Glutamatergic neuron (in vitro differentiated cells): ENCODE results near the gene CPSF4. TPM values are rescaled to one million over a fixed set of nuclear protein-coding genes. Genes with fewer than 3 reads are reported as not detected.

Experiments
- DNase-seq: peaks from one replicate; pipeline ENCODE4 v3.0.0; 2022
- H3K27ac Mint-ChIP-seq: one replicate; pipeline ENCODE4 v1.8.0; 2020; ENCODE audit warnings: mild to moderate bottlenecking, mixed read lengths, inconsistent platforms; ENCODE audit not compliant: unreplicated experiment
- H3K27me3 Mint-ChIP-seq: one replicate; pipeline ENCODE4 v1.8.0; 2020; ENCODE audit warnings: mild to moderate bottlenecking, moderate library complexity, mixed read lengths, inconsistent platforms; ENCODE audit not compliant: unreplicated experiment
- H3K36me3 Mint-ChIP-seq: one replicate; pipeline ENCODE4 v1.8.0; 2020; ENCODE audit warnings: mild to moderate bottlenecking, mixed read lengths, inconsistent platforms; ENCODE audit not compliant: unreplicated experiment
- H3K4me1 Mint-ChIP-seq: one replicate; pipeline ENCODE4 v1.8.0; 2020; ENCODE audit warnings: mild to moderate bottlenecking, low read depth, mixed read lengths, inconsistent platforms; ENCODE audit not compliant: unreplicated experiment
- H3K4me3 Mint-ChIP-seq: one replicate; pipeline ENCODE4 v1.8.0; 2020; ENCODE audit warnings: mild to moderate bottlenecking, mixed read lengths, inconsistent platforms; ENCODE audit not compliant: unreplicated experiment
- H3K9me3 Mint-ChIP-seq: one replicate; pipeline ENCODE4 v1.8.0; 2020; ENCODE audit warnings: mild to moderate bottlenecking, moderate library complexity, mixed read lengths, inconsistent platforms; ENCODE audit not compliant: unreplicated experiment
- total RNA-seq: library from RNA; stranded (reverse); fragmentation: NEBNext Ultra II Directional; extraction: Animal tissue kit (Norgen Biotek cat#: 25700); gene quantifications from one replicate; pipeline ENCODE4 v1.2.1, GENCODE V29; 2021; ENCODE audit not compliant: unreplicated experiment
- TF ChIP-seq, protein P1 (sequence below): fragments of 200-600 bp; sonication (generic); IDR thresholded peaks from one replicate; pipeline ENCODE4 v1.5.0; 2021; ENCODE audit not compliant: partially characterized antibody, unreplicated experiment

The CPSF4 gene
- total RNA-seq, 1 donor from 2014 or later = 106 TPM

DNA sequence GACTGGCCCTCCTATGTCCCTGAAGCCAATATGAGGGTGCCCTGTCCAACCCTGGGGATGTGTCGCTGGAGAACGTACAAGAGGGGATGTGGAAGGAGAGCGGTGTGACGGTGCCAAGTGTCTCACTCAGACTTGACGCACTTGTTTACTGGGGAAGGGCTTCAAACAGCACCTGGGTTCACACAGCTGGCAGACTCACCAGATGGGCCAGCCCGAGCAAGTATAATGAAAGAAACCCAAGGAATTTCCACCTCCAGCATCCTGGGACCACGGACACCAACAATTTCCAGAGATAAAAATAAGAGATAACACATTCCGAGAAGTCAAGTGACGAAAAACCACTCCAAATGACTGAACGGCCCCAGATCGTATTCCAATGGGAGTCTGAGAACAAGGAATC, 21.9 kb downstream of the CPSF4 start:
- peaks cover 17% of the 10 kb centered on the region for H3K4me1 Mint-ChIP-seq
- H3K27ac Mint-ChIP-seq = peak overlapping the region; percentile 20
- TF ChIP-seq, protein P1, sequence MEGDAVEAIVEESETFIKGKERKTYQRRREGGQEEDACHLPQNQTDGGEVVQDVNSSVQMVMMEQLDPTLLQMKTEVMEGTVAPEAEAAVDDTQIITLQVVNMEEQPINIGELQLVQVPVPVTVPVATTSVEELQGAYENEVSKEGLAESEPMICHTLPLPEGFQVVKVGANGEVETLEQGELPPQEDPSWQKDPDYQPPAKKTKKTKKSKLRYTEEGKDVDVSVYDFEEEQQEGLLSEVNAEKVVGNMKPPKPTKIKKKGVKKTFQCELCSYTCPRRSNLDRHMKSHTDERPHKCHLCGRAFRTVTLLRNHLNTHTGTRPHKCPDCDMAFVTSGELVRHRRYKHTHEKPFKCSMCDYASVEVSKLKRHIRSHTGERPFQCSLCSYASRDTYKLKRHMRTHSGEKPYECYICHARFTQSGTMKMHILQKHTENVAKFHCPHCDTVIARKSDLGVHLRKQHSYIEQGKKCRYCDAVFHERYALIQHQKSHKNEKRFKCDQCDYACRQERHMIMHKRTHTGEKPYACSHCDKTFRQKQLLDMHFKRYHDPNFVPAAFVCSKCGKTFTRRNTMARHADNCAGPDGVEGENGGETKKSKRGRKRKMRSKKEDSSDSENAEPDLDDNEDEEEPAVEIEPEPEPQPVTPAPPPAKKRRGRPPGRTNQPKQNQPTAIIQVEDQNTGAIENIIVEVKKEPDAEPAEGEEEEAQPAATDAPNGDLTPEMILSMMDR = no peak
- peaks cover 7% of the 10 kb centered on the region for H3K27me3 Mint-ChIP-seq
- H3K36me3 Mint-ChIP-seq = no peaks in the 10 kb centered on the region
- DNase-seq = no peak
- no peak overlapping the region for H3K4me3 Mint-ChIP-seq
- H3K9me3 Mint-ChIP-seq = peaks cover 15% of the 10 kb centered on the region

DNA sequence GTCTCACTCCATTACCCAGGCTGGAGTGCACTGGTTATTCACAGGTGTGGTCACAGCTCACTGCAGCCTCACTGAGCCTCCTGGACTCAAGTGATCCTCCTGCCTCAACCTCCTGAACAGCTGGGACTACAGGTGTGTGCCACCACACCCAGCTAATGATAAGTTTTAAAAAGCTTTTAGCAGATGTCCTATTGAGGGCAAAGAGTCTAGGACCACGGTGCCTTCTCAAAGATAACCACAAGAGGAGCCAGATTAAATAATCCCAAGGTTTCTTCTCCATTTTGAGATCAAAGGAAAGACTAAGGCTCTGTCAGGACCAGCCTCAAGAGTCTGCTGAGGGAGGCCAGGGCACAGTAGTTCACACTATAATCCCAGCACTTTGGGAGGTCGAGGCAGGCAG, 22.5 kb downstream of the CPSF4 start:
- H3K4me1 Mint-ChIP-seq = peaks cover 17% of the 10 kb centered on the region
- H3K4me3 Mint-ChIP-seq = no peak overlapping the region
- H3K9me3 Mint-ChIP-seq = peaks cover 15% of the 10 kb centered on the region
- H3K27me3 Mint-ChIP-seq = peaks cover 7% of the 10 kb centered on the region
- TF ChIP-seq, protein P1 = peak; percentile 35
- DNase-seq = no peak
- H3K27ac Mint-ChIP-seq = no peak overlapping the region
- no peaks in the 10 kb centered on the region for H3K36me3 Mint-ChIP-seq

DNA sequence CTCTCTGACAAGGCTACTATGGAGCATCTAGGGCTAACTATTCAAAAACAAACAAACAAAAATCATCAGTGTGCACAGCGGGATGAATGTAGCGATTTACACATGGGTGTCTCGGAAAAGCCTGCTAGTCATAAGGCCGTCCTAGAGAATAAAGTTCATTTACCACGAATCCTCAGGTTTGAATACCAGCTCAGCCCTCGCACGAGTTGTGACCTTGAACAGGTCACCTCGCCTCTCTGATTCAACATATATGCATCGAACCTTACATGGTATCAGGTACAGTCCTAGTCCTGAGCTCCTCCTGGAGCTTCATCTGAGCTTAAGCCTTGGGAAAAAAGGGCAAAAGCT, 26.7 kb downstream of the CPSF4 start:
- Mint-ChIP-seq H3K9me3 (peaks cover 17% of the 10 kb centered on the region), H3K4me1 (peaks cover 9% of the 10 kb centered on the region), H3K36me3 (no peaks in the 10 kb centered on the region), H3K27ac (peak overlapping the region; percentile 96), H3K27me3 (peaks cover 9% of the 10 kb centered on the region), H3K4me3 (peak overlapping the region; percentile 90)
- TF ChIP-seq, protein P1 = no peak
- no peak for DNase-seq

DNA sequence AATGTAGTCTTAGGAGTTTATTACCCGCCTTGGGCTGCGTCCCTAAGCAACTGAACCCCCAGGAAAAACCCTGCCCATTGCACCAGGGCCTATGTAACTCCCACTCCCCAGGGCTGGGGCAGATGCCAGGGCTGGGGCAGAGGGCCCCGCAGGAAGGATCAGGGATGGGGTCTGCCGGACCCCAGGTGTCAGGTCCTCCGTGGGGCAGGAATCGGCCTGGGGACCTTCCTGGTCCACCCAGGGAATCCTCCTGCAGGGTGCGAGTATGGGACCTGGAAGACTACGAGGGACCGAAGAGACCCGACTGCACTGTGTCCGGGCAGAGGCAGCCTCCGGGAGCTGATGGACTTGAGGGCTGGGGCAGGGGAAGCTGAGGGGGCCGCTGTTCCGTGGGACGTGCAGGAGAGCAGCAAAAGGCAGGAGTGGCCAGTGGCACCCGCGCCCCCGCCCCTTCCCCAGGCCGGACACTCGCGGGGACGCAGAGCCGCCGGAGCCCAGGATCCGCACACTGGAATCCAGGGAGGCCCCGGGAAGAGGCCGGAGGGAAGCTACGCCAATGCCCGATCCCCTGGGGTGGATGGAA, 29.7 kb downstream of the CPSF4 start:
- H3K4me3 Mint-ChIP-seq = no peak overlapping the region
- H3K4me1 Mint-ChIP-seq = peaks cover 3% of the 10 kb centered on the region
- H3K27ac Mint-ChIP-seq = no peak overlapping the region
- H3K9me3 Mint-ChIP-seq = peaks cover 17% of the 10 kb centered on the region
- TF ChIP-seq, protein P1 = no peak
- no peaks in the 10 kb centered on the region for H3K36me3 Mint-ChIP-seq
- no peak for DNase-seq
- peaks cover 19% of the 10 kb centered on the region for H3K27me3 Mint-ChIP-seq

DNA sequence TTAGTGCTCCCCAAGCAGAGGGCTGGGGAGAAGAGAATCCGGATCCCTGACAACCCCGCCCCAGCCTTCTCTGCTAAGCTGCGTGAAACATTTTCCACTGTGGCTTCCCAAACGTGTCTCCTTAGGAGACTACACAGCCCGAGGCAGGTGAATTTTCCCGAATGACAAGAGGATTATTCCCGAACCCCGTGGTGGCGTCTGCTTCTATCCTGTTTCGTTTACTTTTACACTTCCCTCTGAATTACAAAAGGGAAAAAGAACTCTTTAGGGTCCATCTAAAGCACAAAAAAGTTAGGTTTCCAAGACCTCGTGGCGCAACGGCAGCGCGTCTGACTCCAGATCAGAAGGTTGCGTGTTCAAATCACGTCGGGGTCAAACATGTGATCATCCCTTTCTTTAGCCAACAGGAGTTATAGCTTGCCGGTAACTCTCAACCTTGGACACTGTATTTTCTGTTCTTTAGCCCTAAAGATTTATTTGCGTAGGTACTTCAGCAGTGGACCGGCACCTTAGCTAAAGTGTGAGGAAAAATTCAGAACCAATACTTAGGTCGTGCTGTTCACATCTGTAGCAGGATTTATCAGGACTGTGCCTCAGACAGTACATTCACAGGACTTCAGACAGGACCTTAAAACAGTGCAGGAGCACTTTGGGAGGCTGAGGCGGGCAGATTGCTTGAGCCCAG, 30.8 kb downstream of the CPSF4 start:
- TF ChIP-seq, protein P1 = no peak
- peaks cover 2% of the 10 kb centered on the region for H3K4me1 Mint-ChIP-seq
- H3K27me3 Mint-ChIP-seq = peaks cover 19% of the 10 kb centered on the region
- no peak for DNase-seq
- no peaks in the 10 kb centered on the region for H3K36me3 Mint-ChIP-seq
- H3K27ac Mint-ChIP-seq = no peak overlapping the region
- H3K9me3 Mint-ChIP-seq = peaks cover 17% of the 10 kb centered on the region
- no peak overlapping the region for H3K4me3 Mint-ChIP-seq
